HL-60 (cell line): ENCODE data around the gene RET.

Experiments
- CTCF ChIP-seq: IDR thresholded peaks from one replicate; pipeline ENCODE4 v1.5.1; 2011; ENCODE audit warnings: low read length, control low read depth, inconsistent platforms; ENCODE audit not compliant: insufficient read depth
- GABPA ChIP-seq: IDR thresholded peaks from 2 replicates; pipeline ENCODE4 v1.6.1; 2012; ENCODE audit warnings: low read depth
- POLR2AphosphoS5 ChIP-seq: IDR thresholded peaks from 2 replicates; pipeline ENCODE4 v1.6.1; 2012; ENCODE audit warnings: low read depth
- SPI1 ChIP-seq: IDR thresholded peaks from 2 replicates; pipeline ENCODE4 v1.6.1; 2012; ENCODE audit warnings: low read depth, mild to moderate bottlenecking, borderline replicate concordance
- TF ChIP-seq, protein P1 (sequence below): IDR thresholded peaks from 2 replicates; pipeline ENCODE4 v1.6.1; 2012; ENCODE audit warnings: low read depth; ENCODE audit not compliant: insufficient replicate concordance

DNA sequence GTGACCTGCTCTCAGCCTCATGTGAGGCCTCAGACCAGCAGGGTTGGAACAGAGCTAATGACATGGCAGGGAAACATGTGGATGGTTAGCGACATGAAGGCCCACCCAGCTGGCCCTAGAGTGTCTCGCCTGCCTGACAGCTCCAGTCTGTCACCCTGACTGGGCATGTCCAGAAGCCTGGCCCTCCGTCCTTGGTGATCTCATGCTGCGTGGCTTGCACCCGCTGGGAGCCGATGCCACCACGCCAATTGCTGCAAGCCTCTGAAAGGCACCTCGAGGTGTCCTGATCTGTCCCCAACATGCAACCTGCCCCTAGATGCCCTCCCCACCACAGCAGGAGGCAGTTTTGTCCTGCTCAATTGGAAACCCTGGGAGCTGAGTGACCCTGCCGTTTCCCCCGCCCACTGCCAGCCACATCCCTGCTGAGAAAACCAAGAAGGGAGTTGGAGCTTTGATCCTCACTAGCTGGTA, 27.8 kb upstream of the RET start:
- no peak for TF ChIP-seq GABPA
- TF ChIP-seq CTCF = no peak
- TF ChIP-seq POLR2AphosphoS5 = no peak
- TF ChIP-seq, protein P1, sequence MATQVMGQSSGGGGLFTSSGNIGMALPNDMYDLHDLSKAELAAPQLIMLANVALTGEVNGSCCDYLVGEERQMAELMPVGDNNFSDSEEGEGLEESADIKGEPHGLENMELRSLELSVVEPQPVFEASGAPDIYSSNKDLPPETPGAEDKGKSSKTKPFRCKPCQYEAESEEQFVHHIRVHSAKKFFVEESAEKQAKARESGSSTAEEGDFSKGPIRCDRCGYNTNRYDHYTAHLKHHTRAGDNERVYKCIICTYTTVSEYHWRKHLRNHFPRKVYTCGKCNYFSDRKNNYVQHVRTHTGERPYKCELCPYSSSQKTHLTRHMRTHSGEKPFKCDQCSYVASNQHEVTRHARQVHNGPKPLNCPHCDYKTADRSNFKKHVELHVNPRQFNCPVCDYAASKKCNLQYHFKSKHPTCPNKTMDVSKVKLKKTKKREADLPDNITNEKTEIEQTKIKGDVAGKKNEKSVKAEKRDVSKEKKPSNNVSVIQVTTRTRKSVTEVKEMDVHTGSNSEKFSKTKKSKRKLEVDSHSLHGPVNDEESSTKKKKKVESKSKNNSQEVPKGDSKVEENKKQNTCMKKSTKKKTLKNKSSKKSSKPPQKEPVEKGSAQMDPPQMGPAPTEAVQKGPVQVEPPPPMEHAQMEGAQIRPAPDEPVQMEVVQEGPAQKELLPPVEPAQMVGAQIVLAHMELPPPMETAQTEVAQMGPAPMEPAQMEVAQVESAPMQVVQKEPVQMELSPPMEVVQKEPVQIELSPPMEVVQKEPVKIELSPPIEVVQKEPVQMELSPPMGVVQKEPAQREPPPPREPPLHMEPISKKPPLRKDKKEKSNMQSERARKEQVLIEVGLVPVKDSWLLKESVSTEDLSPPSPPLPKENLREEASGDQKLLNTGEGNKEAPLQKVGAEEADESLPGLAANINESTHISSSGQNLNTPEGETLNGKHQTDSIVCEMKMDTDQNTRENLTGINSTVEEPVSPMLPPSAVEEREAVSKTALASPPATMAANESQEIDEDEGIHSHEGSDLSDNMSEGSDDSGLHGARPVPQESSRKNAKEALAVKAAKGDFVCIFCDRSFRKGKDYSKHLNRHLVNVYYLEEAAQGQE = no peak
- no peak for TF ChIP-seq SPI1
